ENCODE data around the gene CRB1.

CRB1 gene

GRCh38 chr1:197391303-197392226, 123.5 kb downstream of the CRB1 start:
- no peak overlapping the region for H3K4me3 ChIP-seq (ENCODE audit: low read depth, low read length)
- DNase-seq (ENCODE audit: low read depth, low spot score): no peak
- POLR2A ChIA-PET: no interaction called here
- CTCF ChIA-PET: interaction anchor here (0.8 to 3.0 kb wide), 5 partner anchors 9 to 167 kb away, joined by 3 to 23 read pairs (median 3); no protein-coding TSS in a partner anchor
- no peak for TF ChIP-seq CTCF (IDR thresholded peaks at IDR 0.05; ENCODE audit: insufficient read depth, low read length, missing control alignments)

DNA sequence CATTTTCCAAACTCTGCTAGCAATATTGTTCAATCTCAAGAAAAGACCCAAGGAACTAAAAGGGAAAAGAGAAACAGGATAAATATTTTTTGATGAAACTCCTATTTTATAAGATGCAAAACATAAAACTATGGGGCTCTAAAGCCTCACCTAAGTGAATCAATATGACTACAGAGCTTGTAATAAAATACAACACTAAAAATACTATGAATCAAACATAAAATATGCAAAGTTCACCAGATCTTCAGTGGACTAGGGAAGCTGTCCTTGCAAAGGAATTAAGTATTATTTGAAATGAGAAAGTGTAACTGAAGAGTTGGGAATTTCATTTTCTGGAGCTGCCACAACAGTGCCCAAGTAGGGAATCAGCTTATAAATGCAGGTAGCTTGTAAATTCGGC, 124.5 kb downstream of the CRB1 start:
- H3K4me3 ChIP-seq (ENCODE audit: low read depth, low read length): no peak overlapping the region
- no peak for DNase-seq (ENCODE audit: low read depth, low spot score)
- ChIA-PET POLR2A (no interaction called here), CTCF (interaction anchor here (0.8 to 3.0 kb wide), 5 partner anchors 8 to 168 kb away, joined by 3 to 23 read pairs (median 3); no protein-coding TSS in a partner anchor)
- no peak for TF ChIP-seq CTCF (IDR thresholded peaks at IDR 0.05; ENCODE audit: insufficient read depth, low read length, missing control alignments)

- CTCF ChIA-PET: no interaction called here
- POLR2A ChIA-PET: no interaction called here
- DNase-seq (ENCODE audit: low read depth, low spot score): no peak
These were observed 125.1 kb downstream of the CRB1 start for GRCh38 chr1:197393105-197393504.

GRCh38 chr1:197393772-197394171, 125.7 kb downstream of the CRB1 start:
- H3K4me3 ChIP-seq (ENCODE audit: low read depth, low read length): no peak overlapping the region
- ChIA-PET POLR2A (no interaction called here), CTCF (no interaction called here)
- no peak for DNase-seq (ENCODE audit: low read depth, low spot score)
- no peak for TF ChIP-seq CTCF (IDR thresholded peaks at IDR 0.05; ENCODE audit: insufficient read depth, low read length, missing control alignments)

More at GRCh38 chr1:197393105-197393504, 125.1 kb downstream of the CRB1 start:
- H3K4me3 ChIP-seq (ENCODE audit: low read depth, low read length): no peak overlapping the region
- TF ChIP-seq CTCF (IDR thresholded peaks at IDR 0.05; ENCODE audit: insufficient read depth, low read length, missing control alignments): no peak

DNA sequence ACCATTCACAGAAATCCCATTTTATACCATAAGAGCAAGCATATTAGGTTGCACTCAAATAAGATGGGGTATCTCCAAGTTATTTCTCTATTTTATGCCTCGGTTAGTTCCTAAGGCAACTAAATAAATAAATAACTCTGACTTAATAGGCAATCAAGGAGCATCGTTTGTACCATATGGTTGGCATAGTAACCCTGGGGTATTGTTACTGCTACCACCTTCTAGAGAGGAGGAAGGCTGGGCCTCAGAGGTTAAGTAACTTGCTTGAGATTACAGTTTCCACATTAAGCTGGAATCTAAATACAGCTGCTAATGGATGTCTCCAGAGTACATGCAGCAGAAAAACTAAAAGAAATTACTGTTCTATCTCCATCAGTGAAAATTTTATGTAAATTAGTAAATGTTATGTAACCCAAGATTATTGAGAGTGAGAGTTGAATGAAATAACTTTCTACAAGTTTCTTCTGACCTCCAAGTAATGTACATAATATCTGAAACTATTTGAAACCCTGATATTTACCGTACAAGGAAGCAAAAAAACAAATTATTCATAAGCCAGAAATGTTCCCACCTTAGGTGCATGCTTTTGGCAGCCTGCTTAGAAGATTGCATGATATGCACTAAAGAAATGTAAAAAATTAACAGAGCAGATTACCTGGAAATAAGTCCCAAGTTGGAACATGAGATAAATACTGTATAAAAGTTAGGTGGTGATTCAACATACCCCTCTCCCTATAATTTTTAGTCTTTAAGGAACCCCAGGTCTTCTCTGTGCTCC, 127.0 kb downstream of the CRB1 start:
- POLR2A ChIA-PET: no interaction called here
- no peak overlapping the region for H3K4me3 ChIP-seq (ENCODE audit: low read depth, low read length)
- CTCF ChIA-PET: no interaction called here
- no peak for DNase-seq (ENCODE audit: low read depth, low spot score)
- TF ChIP-seq CTCF (IDR thresholded peaks at IDR 0.05; ENCODE audit: insufficient read depth, low read length, missing control alignments): no peak

DNA sequence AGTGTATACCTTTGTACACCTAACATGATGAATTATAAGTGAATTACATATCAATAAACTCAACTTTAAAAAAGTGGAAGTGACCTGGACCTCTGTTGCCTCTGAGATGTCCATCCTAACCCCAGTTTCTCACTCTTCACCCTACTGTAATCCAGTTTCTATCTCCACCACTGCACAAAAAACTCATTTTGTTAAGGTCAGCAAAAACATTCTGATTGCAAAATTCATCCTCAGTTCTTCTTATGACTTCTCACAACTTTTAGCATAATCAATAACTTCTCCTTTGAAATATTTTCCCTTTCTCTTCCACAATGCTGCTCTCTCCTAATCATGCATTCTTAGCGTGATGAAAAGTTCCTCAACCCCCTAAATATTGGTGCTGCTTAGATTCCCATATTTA, 129.8 kb downstream of the CRB1 start:
- CTCF ChIA-PET: interaction anchor here (1.7 kb wide), 1 partner anchor 124 kb away, joined by 5 read pairs; no protein-coding TSS in a partner anchor
- no peak for DNase-seq (ENCODE audit: low read depth, low spot score)
- no peak for TF ChIP-seq CTCF (IDR thresholded peaks at IDR 0.05; ENCODE audit: insufficient read depth, low read length, missing control alignments)
- no peak overlapping the region for H3K4me3 ChIP-seq (ENCODE audit: low read depth, low read length)
- POLR2A ChIA-PET: no interaction called here
